Hematopoietic multipotent progenitor cell treated with erythropoietin and hydrocortisone succinate and interleukin-3 and kit ligand, for 4 days (in vitro differentiated cells): ENCODE results near the gene RNF186.
"Not testable (repeated sequence)": the region's sequence is repeated elsewhere in the genome, so short reads cannot be mapped to it uniquely, and the experiment has no call there.

ENCODE experiments used
- DNase-seq: peaks from one replicate; pipeline ENCODE4 v3.0.0-alpha.2; 2015

The RNF186 gene

DNA sequence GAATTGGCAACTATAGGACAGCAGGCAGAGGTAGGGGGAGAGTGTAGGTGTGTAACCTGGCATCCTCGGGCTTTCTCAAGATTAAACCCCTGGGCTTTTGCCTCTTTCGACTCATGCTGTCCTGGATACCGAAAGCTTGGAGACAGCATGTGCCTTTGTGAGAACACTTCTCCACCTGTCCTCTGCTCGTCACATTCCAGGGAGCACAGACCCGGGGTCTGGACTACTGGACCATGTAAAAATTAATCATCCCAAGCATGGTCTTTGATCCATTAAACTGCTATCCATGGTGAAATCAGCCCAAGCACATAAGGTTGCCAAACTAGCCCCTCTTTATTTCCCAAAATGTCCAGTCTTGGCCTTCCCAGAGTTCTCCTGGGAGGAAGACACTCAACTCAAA lies 9.0 kb upstream of the RNF186 start:
- DNase-seq = no peak

DNA sequence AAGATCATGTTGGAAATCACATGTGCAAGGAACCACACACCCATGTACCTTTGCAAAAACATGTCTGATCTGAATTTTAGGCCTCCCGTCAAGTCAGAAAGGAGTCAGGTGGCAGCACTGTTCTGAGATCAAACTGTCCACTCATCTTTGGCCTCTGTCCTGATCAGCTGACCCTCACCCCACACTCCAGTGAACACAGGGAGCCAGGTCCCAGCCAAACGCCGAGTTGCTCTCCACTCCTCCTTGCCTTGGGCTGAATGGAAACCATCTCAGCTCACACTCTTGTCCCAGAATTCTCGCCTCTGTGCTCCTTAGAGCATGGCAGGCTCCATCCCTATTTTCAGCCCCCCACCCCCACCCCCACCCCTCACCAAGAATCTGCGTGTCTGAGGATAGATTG lies 4.6 kb upstream of the RNF186 start:
- no peak for DNase-seq

DNA sequence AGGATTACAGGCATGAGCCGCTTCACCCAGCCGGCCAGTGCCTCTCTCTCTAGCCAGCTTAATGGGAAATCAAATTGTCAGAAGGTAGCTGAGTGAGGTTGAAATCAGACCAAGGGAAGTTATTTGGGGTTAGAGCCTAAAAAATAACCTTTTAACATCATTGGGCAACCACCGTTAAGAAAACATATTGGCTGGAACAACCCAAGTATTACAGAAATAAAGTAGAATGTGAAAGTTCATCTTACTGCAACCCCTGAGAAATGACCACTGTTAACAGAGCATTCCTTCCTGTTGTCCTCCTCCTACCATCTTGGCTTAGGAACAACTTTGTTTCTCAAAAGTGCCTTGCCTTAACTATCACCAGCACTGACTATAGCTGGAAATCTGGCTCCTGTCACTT lies 3.2 kb upstream of the RNF186 start:
- no peak for DNase-seq

DNA sequence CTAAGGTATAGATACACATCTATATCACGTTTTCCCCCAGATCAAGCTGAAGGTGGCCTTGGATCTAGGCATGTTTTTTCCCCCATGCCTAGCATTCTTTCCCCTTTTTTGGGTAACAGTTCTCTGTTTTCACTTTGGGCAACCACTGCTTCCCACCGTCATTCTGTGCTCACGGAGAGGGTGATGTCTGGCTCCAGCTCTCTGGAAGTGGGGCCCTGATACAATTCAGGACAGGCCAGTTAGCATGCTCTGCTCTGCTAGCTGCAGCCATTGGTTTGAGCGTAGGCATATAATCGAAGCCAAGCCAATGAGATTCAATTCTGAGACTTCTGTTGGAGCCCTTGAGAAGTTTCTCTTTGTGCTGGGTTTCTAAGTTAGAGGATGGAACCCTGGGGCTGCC lies 2.1 kb upstream of the RNF186 start:
- DNase-seq = no peak

DNA sequence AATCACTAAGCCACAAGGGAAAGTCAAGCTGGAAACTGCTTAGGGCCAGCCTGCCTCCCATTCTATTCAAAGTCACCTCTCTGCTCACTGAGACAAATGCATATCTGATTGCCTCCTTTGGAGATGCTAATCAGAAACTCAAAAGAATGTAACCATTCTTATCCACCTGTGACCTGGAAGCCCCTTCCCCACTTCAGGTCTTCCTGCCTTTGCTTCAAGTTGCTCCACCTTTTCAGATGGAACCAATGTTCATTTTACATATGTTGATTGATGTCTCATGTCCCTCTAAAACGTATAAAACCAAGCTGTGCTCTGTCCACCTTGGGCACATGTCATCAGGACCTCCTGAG lies 1.6 kb upstream of the RNF186 start:
- not testable (repeated sequence) for DNase-seq

DNA sequence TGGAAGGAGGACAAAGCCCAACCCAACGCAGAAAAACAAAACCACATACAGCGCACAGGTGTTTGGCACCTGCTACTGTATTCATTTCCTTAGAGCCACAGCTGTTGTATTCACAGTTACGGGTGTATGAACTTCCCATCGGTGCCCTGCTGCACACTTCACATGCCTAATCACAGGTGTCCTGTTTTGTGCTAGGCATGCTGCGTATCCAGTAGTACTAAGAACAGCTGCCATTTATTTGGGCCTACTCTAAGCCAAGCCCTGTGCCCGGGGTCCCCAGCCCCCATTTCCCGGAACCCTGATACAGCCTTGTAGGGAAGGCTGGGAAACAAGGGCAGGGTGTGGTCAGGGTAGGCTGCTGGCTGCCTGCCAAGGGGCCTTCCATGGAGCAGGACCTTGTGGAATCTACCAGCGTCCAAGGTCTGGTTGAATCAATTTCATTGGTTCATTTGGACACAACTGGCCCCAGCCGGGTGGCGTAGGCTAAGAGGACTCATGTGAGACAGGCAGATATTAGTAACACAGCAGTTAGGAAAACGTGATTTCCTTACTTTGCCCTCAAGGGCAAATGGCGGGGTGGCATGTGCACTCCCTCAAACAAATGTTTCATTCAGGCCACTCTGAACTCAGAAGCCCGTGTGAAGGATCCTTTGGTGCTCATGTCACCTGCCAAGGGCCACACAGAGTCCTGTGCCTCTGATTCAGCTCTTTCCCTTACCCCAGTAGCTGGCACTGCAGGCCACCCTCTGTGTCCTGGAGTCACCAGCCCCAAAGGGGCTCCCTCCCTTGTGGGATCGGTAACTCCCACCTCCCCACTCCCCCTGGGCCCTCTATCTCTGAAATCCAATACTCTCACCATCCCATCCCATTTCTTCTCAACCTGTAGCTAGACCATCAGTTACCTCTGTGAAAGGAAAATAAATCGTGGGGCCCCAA lies 986 bp upstream of the RNF186 start:
- DNase-seq = no peak

DNA sequence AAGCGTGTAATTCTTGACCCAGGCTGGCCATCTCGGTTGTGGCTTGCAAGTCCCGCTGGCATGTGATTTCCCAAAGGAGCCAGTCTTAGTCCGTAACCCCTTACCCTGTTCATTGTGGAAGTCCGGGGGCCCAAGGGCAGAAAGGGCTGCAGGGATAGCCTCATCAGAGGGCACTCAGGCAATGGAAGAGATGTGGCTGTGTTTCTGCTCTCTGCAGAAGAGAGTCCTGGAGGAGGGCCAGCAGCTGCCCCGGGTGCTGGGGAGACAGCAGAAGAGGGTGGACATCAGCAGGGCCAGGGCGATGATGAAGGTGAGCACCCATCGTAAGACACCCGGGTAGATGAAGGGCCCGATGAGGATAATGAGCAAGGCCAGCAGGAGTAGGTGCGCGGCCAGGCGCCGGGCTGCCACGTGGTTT lies 830 bp downstream of the RNF186 start:
- no peak for DNase-seq

DNA sequence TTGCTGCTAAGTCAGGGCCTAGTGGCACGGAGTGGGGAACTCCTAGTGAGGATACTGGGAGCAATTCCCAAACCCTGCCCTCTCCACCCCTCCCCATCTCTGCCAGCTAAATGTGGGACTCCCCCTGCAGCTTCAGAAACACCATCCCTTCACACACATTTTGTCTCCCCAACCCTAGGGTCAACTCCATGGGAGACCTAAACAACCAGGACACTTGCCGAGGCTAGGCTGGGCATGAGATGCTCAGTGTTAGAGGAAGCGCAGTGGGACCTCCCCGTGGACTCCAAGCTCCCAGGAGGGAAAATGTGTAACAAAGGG lies 1.5 kb downstream of the RNF186 start:
- no peak for DNase-seq

DNA sequence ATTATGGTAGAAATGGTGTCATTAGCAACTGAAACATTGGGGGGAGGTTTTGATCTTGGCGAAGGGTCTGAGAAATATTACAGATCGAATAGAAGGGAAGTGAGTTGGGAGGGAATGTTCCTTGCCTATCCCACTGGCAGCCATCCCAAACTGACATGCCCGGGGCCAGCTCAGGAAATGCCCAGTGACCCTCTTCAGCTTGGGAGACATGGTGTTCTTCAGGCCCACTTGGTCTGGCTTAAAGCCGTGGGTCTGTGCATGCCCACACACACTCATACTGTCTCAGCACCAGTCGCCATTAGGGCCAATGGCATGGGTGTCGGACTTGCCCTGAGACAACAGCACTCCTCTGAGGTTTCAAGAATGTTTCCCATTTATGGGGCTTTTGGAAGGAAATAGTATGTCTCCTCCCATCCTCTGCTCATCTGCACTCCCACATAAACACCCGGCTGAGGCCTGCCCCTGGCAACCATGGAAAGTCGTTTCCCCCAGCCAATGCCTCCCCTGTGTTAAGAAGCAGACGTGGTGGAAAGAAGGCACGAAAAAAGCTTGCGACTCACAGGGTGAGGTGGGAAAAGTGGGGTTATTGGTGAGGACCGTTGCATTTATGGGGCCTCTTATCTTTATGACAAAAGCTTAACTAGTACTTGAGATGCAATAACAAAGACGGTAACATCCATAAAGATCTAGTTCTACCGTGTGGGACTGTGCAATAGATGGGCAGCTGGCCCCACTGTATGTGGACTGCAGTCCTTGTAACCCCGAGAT lies 2.0 kb downstream of the RNF186 start:
- no peak for DNase-seq

DNA sequence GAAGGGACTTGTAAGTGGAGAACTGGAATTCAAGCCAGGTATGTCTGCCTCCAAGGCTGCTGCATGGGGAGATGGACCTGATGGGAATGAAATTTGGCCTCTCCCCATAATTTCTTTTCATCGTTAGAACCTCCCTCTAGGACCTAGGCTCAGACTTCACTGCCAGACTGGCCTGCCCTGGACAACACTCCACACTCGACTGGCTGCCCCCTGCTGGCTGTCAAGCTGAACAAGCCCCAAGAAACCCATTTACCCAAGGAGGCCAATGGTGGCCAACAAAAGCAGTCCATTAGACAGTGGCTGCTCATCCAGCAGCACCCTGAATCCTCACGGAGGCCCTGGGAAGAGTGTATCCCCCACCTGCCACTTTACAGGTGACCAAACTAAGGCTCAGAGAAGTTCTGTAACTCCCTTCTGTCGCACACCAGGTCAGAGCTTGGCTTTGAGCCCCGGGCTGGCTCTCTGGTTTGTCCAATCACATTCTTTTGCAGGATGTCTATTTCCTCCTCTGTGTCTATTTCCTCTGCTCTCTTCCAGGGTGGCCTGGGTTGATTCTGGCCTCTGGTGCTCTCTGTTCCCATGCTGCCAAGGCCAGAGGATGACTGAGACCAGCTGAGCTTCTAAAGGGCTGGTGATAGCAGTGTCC lies 3.8 kb downstream of the RNF186 start:
- DNase-seq = peak; percentile 71

DNA sequence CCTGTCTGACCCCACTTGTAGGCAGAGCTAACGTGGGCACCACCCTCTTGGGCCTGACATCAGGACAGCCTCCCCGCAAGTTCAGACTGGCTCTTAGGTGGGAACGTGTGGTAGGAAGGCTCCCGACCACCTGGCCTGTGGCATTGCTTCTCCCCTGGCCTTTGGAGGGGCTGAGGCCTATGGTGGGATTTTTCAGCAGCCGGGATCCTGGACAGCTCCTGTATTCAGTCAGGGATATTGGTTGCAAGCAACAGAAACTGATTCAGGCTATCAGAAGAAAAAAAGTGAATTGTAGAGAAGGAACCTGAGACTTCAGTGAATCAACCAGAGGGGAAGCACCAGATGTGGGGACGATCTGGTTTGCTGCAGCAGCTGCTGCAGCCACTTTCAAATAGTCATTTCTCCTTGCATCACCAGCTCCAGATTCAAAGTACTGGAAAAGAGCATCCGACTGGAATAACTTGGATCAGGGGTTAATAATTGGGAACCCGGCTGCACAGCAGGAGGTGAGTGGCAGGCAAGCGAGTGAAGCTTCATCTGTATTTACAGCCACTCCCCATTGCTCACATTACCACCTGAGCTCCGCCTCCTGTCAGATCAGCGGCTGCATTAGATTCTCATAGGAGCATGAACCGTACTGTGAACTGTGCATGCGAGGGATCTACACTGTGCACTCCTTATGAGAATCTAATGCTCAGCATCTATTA lies 5.9 kb downstream of the RNF186 start:
- no peak for DNase-seq

DNA sequence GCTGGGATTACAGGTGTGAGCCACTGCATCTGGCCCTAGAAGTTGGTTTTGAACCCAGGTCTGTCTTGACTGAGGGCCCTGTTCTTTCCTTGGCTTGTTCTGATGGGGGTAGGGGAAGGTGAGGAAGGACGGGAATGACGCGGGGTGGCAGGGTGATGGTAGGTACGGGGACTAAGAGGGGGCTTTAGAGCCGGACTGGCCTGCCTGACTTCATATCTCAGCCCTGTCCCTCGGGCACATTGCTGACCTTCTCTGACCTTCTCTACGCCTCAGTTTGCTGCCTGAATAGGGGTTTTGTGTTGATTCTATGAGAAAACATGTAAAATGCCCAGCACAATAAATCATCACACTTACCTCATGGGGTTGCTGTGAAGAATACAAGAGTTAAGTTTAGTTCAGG lies 6.7 kb downstream of the RNF186 start:
- no peak for DNase-seq

DNA sequence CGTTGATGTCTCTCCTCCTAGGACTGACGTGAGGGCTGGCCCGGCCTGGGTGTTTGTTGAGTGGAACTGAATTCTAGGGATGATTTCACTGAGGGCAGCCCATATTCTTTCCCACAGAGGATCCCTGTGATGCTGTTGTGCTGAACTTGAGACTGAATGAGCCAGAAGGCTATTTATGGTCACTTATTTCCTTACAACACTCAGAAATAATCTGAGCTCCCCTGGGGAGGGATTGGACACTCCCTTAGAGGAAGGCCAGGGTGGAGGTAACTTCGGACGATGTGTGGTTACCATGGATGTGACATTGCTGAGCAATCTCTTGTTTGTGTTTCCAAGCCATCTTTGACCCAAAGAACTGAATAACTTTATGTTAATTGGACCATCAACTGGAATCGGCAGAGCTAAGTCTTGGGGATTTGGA lies 10.2 kb downstream of the RNF186 start:
- DNase-seq = no peak

DNA sequence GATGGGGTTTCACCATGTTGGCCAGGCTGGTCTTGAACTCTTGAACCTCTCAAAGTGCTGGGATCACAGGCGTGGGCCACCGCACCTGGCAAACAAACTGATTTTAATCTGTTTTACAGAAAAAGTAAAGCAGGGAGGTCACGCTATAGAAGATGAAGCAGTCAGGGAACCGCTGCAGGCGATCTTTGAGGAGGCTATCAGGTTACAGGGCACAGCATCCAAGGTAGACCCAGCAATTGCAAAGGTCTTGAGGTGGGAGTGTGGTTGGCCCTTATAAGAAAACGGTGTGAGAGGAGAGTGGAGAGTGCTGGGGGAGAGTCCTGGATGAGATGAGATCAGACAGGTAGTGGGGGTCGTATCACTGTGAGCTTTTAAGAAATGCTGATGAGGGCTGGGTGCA lies 12.8 kb downstream of the RNF186 start:
- DNase-seq = no peak

DNA sequence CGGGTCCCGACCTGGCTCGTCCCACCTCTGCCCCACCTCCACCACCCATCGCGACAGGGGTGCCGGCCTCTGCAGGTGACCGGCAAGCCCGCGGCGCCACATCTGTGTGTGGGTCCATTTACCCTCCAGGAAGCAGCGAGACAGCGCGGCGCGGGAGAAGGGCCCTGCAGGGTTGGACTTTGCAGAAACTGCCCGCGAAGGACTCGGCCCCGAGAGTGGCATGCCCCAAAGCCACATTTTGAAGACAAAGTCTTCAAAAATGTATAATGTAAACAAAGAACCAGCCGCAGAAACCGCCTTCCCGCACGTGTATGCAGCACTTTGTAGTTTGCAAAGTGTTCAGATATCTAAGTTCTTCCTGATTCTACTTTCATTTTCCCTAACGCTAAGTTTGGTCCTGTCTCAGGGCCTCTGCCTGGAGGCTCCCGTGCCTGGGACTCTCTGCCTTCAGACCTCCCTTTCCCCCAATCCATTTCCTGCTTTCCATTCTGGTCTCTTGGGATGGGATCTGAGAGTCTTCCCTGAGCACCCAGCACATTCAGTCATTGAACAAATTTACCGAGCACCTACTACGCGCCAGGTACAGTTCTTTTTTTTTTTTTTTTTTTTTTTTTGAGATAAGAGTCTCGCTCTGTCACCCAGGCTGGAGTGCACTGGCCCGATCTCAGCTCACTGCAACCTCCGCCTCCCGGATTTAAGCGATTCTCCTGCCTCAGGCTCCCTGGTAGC lies 14.8 kb downstream of the RNF186 start:
- peak; percentile 76 for DNase-seq

DNA sequence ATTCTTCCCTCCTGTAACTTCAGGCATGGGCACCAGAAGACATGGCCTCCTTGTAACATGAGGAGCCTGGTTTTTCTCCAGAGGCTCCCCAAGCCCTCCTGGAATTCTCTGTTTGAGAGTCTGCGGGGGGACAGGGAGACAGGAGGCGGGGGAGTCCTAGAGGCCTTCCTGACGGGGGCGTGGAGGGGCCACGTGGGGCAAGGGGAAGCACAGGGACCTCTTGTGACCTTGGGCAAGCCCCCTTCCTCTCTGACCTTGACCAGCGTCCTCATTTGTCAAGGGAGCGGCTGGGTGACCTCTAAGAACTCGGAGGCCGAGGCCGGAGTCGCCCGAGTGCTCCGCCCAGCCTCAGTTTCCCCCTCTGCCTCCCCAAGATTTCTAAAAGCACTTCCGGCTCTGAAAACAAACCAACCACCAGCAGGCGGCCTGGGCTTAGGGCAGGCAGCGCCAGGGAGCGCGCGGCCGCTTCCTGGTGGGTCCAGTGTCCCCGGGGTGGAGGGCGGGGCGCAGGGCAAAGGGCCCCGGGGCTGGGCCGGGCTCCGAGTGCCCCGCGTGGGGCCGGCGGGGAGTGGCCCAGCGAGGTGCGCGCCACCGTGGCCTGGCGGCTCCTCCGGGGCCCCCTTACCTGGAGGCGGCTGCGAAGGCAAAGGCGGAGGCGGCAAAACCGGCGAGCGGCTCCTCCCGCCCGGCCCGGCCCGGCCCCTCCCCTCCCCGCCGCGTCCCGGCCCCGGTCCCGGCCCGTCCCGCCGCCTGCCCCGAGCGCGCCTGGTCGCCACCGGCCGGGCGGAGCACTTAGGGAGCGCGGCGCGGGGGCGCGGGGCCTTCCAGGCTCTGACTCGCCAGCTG lies 15.6 kb downstream of the RNF186 start, which contains the start of gene TMCO4:
Gene TMCO4, minus strand, starts transcription at position 687 of the 846 bp plus-strand sequence. CDS start 19,158 bp downstream, outside the sequence.
- DNase-seq = peak; percentile 85

DNA sequence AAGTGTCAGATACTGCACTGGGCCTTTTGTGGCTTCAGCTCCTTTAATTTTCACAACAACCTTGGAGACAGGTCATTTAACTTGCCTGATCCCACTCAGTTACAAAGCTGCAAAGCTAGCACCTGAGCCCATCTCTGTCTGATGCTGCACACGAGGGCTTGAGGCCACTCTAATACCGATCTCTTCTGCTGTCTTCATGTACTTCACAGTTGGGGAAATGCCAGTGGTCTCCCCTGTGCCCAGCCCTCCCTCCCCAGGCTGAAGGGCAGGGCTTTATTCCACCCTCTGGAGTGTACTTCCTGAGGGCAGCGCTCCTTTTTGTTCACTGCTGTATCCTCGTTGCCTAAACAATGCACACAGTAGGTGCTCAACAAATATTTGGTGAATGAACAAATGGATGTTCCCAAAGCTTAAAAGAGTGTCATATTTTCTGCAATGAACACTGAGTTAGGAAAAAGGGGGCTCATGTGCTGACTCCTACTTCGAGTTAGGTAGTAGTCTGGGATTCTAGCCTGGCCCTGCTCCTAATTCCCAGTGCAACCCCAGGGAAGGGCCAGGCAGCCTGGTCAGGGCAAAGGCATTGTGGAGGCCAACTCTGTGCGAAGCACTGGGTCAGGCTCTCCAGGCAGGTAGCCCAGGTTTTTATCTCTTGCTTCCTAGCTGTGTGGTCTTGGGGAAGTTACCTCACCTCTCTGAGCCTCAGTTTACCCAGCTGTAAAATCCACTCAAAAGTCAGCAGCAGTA lies 16.4 kb downstream of the RNF186 start:
- DNase-seq = no peak

DNA sequence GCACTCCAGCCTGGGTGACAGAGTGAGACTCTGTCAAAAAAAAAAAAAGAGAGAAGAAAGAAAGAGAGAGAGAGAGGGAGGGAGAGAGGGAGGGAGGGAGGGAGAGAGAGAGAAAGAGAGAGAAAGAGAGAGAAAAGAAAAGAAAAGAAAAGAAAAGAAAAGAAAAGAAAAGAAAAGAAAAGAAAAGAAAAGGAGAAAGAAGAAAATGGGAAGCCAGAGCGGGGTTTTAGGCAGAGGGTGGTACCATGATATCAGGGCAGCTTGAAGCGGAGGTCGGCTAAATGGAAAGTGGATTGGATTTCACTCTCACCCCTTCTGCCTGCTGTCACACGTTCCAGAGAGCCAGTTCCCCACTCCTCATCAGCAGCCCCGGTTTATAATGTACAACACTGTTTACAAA lies 17.3 kb downstream of the RNF186 start:
- DNase-seq = no peak

DNA sequence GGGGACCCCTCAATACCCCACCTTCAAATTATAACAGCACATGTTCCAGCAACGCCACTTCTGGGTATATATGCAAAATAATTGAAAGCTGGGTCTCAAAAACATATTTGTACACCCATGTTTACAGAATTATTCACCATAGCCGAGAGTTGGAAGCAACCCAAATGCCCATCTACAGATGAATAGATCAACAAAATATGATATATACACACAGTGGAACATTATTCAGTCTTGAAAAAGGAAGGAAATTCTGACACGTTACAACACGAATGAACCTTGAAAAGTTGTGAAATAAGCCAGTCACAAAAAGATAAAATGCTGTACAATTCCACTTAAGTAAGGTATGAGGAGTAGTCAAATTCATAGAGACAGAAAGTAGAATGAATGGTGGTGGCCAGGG lies 20.5 kb downstream of the RNF186 start:
- DNase-seq = no peak

DNA sequence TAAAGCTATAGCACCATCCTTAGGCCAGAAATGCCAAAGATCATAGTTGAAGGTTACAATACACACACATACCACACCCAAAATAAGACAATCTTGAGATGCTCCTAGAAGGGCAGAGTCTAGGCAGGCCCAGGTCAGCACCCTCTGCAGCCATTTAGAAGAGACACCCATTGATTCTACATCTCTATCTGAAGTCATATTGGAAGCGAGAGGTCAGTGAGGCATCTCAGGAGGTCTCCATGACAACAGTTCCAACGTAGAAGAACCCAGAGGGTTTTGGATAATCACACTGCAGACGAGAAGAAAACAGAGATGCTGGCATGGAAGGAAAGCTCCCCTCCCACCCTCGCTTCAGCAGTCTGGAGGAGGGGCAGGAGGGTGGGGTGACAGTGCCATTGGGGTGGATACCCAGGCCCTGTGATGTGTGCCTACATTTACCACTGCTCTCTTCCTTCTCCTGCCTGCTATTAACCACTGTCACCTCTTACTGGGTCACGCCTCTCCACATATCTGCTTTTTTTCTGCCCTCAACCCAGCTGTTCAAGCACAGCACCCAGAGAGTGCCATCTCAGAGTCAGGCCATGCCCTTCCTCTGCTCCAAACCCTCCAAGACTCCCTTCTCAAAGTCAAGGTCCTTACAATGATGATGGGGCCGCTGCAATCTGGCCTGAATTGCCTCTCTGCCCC lies 21.6 kb downstream of the RNF186 start:
- no peak for DNase-seq
